HT1080 (cell line): ENCODE data around the gene SAFB2. TPM values are rescaled to one million over a fixed set of nuclear protein-coding genes. Genes with fewer than 3 reads are reported as not detected.

ENCODE experiments used
- DNase-seq: peaks from one replicate; pipeline ENCODE4 v3.0.0-alpha.2; 2015; ENCODE audit warnings: low read depth
- total RNA-seq: library from RNA; depleted of rRNA; stranded (reverse); fragments of >200 nt; shearing (Covaris generic); gene quantifications from 2 replicates; pipeline ENCODE4 v1.2.3, GENCODE V29; 2014

The SAFB2 gene
- total RNA-seq, 1 experiment from 2014 or later = 33.2 TPM

GRCh38 chr19:5585461-5586299 is 36.9 kb downstream of the SAFB2 start:
- no peak for DNase-seq

DNA sequence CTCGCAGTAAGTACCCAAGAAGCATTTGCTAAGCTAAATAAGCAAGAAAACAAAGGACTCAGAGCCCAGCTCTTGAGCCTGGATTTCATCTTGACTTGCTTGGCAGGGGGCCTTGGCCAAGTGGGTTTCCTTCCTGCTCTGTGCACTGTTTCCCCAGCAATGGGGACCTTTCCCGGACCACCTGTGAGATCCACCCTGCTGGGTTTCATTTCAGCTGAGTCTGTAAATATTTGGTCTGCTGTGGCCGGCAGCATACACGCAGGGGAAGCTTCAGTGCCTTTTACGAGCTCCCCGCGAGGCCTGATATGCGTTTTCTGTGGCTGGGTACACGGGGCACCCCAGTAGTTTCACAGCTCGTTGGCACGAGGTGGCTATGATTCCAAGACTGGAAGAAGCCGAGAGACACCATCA is 42.4 kb downstream of the SAFB2 start:
- no peak for DNase-seq

- DNase-seq = no peak
Observed at GRCh38 chr19:5579697-5580096, 42.9 kb downstream of the SAFB2 start.

- DNase-seq = no peak
Observed at GRCh38 chr19:5579286-5579685, 43.3 kb downstream of the SAFB2 start.

GRCh38 chr19:5578097-5578846 is 44.3 kb downstream of the SAFB2 start:
- peak; percentile 12 for DNase-seq

DNA sequence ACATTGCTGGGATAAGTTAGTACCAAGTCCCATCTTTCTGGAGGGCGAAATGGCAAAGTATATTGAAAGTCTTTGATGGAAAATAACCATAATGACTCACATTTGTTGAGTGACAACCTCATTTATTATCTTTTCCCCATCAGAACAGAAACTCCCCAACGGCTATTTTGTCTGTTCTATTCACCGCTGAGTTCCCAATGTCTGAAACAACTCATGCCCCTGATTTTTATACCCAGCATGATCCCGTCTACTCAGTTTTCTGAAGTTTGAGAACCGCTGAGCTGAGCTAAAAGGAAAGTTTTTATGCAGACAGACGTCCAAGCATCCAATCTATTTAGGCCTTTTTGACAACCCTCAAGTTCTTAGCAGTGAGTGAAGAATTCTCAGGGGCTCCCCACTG is 47.0 kb downstream of the SAFB2 start:
- no peak for DNase-seq

- no peak for DNase-seq
Observed at GRCh38 chr19:5572556-5573286, 49.9 kb downstream of the SAFB2 start.

- DNase-seq = no peak
Observed at GRCh38 chr19:5571777-5572176, 50.8 kb downstream of the SAFB2 start.

DNA sequence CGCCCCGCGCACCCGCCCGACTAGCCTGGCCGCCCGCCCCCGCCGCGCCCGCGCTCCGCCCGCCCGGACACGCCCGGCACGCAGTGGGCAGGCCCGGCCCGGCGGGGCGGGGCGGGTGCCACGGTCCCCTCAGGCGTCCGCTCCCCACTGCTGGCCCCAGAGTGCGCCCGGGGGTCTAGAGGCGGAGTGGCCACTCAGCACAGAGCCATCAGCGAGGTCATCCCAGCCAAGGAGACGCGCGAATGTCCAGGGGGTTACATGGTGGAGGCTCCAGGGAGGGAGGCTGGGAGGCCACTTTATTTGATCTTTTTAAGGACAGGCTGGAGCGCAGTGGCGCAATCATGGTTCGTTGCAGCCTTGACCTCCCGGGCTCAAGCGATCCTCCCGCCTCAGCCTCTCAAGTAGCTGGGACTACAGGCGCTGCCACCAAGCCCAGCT is 54.6 kb downstream of the SAFB2 start:
- no peak for DNase-seq

DNA sequence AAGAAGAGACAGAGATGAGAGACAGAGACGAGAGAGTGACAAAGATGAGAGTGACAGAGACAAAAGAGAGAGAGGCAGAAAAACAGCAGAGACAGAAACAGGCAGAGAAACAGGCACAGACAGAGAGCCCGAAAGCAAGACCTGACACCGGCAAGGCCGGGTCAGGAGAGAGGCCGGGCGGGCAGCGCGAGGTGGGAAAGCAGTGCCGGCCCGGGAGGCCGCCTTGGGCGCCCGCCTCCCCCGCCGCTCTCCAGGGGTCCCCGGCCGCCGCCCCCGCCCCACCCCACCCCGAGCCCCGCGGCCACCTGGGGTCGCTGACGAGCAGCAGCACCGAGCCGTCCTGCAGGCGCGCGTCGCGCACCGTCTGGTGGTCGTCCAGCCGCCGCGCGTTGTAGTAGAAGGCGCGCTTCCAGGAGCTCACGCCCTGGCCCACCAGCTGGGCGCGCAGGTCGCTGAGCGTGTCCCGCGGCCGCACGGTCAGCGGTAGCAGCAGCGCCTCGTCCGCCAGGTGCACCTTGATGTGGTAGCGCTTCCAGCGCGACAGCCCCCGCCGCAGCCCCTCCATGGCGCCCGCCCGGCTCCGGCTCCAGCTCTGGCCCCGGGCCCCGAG is 55.1 kb downstream of the SAFB2 start, which contains the start of gene TINCR:
Gene TINCR, minus strand, starts transcription at position 594 of the 610 bp plus-strand sequence.
- DNase-seq = no peak

- no peak for DNase-seq
Observed at GRCh38 chr19:5564930-5565329, 57.6 kb downstream of the SAFB2 start.

DNA sequence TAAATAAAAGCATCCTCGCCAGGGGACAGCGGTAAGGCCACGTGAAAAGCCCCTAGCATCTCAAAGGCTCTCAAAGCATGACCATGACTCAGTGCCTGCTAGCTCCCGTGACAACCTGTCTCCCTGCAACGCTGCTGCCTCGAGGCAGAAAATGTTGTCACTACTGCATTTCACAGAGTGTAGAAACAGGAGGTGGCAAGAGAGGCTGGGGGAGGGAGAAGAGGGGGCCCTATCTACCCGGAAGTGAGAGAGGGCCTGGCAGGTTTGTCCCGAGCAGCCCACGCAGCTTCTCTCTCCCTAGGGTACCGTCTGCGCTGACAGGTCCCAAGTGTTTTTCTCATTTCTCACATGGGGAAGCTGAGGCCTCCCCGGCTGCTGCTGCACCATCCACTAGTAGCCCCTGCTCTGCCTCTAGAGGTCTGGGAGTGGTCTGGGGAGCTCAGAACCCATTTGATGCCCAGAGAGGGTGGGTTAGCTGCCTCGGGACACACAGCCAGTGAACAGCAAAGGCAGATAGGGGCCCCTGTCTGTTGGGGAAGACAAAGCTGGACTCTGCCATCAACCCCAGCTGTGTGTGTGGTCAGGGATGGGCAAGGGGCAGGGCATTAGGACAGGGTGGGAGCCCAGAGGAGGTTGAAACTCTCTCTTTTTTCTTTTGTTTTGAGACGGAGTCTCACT is 58.5 kb downstream of the SAFB2 start:
- no peak for DNase-seq

DNA sequence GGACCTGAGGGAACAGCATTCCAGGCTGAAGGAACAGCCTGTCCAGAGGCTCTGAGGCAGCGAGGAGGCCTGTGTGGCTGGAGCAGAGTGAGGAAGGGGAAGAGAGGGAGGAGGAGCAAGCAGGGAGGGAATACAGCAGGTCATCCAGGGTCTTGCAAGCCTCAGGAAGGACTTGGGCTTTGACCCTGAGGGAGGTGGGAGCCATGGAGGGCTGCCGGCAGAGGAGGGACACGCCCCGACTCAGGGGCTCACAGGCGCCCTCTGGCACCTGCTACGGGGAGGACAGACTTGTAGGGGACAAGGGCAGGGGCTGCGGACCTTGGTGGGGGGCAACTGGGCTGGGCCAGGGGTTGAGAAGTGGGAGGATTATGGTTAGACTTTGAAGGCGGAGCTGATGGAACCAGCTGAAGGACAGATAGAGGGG is 59.6 kb downstream of the SAFB2 start:
- no peak for DNase-seq

- DNase-seq = no peak
Observed at GRCh38 chr19:5562280-5562679, 60.3 kb downstream of the SAFB2 start.

- no peak for DNase-seq
Observed at GRCh38 chr19:5561559-5561958, 61.0 kb downstream of the SAFB2 start.

DNA sequence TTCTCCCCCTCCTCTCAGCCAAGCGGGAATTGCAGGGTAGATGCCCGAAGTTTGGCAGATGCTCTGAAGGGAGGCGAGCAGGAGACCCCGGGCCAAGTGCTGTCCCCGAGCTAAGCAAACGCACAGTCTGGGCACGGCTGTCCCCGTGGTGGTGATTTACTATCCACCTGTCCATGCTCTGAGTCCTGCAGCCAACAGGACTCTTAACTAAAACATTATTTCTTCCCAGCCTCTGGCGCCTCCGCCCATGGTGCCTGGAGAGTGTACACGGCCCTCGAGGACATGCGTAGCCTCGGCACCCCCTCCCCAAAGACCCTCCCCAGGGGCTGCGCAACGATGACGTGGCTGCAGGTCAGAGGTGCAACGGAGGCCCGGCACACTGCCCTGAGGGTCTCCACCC is 62.4 kb downstream of the SAFB2 start:
- DNase-seq = no peak

- no peak for DNase-seq
Observed at GRCh38 chr19:5559804-5560133, 62.8 kb downstream of the SAFB2 start.

GRCh38 chr19:5558101-5558621 is 64.4 kb downstream of the SAFB2 start:
- DNase-seq = no peak

- no peak for DNase-seq
Observed at GRCh38 chr19:5557691-5558090, 64.9 kb downstream of the SAFB2 start.

DNA sequence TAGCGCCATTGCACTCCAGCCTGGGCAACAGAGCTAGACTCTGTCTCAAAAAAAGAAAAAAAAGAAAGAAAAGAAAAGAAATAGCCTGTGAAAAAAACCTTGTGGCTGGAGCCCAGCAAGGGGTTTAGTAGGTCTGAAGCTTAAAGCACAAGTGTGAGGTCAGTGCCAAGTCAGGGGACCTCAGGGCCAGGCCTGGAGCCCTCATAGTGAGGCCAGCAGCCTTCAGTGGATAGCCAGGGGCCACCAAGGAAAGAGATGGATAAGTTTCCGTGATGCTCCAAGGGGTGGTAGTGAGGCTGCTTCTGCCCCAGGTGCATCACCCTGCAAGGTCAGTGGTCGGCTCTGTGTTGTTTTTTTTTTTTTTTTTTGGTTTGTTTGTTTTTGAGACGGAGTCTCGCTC is 67.7 kb downstream of the SAFB2 start:
- no peak for DNase-seq

GRCh38 chr19:5553892-5554291 is 68.7 kb downstream of the SAFB2 start:
- DNase-seq = no peak
